MG63 (cell line): Measurements from ENCODE around the gene NPHP1. TPM values are rescaled to one million over a fixed set of nuclear protein-coding genes. Genes with fewer than 3 reads are reported as not detected.
"Not testable (repeated sequence)": the region's sequence is repeated elsewhere in the genome, so short reads cannot be mapped to it uniquely, and the experiment has no call there.

Source experiments
- DNase-seq: peaks from one replicate; pipeline ENCODE4 v3.0.0-alpha.2; 2020
- H3K27me3 ChIP-seq: fragments of 250-450 bp; sonication (Bioruptor Pico); 2 replicates; pipeline ENCODE4 v1.5.1; 2020; ENCODE audit warnings: mild to moderate bottlenecking, moderate library complexity
- H3K36me3 ChIP-seq: fragments of 250-450 bp; sonication (Bioruptor Pico); 2 replicates; pipeline ENCODE4 v1.5.1; 2020; ENCODE audit warnings: mild to moderate bottlenecking, moderate library complexity
- H3K4me3 ChIP-seq: fragments of 250-450 bp; sonication (Bioruptor Pico); 2 replicates; pipeline ENCODE4 v1.5.1; 2020; ENCODE audit warnings: mild to moderate bottlenecking, moderate library complexity
- H3K9me3 ChIP-seq: fragments of 250-450 bp; sonication (Bioruptor Pico); 2 replicates; pipeline ENCODE4 v1.5.1; 2020; ENCODE audit warnings: mild to moderate bottlenecking, moderate library complexity
- total RNA-seq: library from RNA; depleted of rRNA; stranded (reverse); fragments of >200 nt; shearing (Covaris generic); gene quantifications from 2 replicates; pipeline ENCODE4 v1.2.3, GENCODE V29; 2014; ENCODE audit warnings: low replicate concordance; rRNA removed

Gene NPHP1
- 2.5 and 10.9 TPM in 2 replicates for total RNA-seq

DNA sequence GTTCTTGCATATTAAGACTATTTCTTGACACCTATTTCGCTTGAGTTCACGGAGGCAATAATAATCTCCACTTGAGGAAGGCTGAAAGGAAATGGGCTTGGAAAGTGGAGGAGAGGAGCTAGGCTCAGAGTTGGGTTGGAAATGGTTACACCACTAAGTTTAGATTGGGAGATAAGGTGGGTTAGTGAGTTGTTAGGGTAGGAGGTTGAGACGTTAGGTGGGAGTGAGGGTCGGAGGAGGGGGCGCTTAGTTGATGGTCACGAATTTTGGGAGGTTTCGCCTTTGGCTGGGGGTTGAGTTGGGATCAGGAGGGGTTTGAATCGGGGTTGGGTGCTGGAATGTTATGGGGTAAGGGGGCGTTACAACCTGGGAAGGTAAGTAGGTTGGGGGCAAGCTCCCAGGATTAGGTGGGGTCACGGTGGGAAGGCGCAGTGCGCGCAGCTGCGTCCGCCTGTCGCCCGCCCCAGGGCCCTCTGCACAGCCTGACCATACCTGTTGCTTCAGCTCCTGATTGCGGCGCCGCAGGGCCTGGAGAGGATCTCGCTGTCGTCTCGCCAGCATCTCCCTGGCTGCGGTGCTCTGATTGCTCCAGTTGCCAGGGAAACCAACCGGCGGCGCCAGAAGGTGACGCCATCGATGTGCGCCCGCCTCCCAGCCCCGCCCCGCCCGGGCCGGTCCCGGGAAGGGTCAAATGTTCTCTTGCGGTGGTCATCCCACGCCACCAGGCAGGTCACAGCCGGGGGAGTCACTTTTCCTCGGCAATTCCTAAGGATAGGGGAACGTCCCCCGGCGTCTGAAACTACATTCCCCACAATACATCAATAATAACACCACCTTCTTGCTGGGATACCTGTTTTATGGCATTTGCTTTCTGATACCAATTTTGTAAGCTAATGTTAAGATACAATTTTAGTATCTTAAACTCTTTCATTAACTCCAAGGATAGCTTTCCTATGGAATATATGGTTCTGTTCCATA, at the start of gene NPHP1:
TSS of gene NPHP1 (minus strand) at position 606 of the 978 bp plus-strand sequence. CDS start at position 561, 45 bp downstream.
- H3K4me3 ChIP-seq: peak within 1 kb of the TSS; percentile 70
- H3K27me3 ChIP-seq: no peaks in the 10 kb centered on the region
- no peaks in the 10 kb centered on the region for H3K9me3 ChIP-seq
- peaks cover under 1% of the 10 kb centered on the region for H3K36me3 ChIP-seq
- peak; percentile 82 for DNase-seq

DNA sequence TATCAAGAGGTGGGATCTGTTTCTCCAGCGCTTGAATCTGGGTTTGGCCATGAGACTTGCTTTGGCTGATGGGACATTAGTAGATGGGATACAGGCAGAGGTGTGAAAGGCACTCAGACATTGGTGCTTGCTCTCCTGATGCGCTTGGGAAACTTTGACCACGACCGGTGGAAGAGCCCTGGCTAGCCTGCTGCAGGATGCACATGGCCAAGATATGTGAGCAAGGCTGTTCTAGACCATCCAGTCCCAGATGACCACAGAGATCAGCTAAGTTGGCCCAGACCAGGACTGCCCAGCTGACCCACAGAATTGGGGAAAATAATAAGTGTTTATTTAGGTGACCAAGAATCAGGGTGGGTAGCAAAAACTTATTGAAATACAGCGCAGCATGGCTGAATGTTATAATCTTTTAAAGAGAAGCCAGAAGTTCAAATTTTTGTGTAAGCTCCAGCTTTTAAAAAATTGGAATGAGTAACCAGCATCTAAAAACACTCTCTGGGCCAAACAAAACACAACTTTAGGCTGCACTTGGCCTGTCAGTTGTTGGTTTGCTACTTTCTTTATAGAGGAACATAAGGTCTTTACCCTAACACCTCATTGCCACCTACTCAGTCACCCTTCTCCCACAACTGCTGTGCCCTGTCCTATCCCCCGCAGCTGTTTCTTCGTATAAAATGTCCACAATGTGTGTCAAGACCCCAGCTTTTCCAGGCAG, 43.4 kb upstream of the NPHP1 start:
- H3K4me3 ChIP-seq, H3K27me3 ChIP-seq, H3K9me3 ChIP-seq, H3K36me3 ChIP-seq: not testable (repeated sequence)
- DNase-seq: peak; percentile 31

DNA sequence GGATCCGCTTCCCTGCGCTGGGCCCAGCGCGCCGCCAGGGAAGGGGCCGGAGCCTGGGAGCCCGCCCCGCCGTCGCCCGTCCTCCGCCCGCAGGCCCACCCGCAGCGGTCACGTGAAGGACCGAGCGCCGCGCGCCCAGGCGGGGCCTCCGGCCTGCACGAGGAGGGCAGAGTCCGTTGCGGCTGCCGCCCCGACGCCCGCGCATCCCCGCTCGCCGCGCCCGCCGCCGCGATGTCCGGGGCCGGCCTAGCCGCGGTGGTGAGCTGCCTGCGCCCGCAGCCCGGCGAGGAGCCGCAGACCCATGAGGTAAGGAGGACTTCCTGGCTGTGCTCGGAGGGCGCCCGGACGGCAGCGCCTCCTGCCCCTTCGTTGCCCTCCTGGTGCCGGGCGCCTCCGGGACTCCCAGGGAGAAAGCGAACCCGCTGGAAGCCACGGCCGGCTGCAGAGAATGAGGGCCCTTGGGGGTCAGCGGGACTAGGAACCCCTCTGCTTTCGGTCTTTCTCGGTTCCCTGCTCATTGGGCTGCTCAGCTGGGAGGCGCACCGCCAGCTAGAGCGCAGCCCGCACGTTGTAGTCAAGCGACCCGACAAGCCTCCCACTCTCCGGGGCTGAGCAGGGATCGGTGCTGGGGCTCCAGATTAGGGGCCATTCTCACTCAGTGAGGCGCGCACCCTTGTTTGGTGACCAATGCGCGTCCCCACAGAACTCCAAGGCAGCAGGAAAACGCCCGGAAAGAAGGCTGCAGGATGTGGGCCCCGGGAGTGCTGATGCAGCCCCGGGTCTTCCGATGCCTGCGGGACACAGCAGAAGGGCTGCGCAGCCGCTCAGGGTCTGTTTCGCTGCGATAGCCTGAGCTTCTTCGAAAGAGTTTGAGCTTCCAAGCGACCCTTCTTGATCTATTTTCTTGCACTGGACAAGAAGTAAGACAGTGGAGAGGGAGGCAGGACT, 40.9 kb upstream of the NPHP1 start:
- H3K36me3 ChIP-seq, DNase-seq, H3K4me3 ChIP-seq, H3K9me3 ChIP-seq, H3K27me3 ChIP-seq: not testable (repeated sequence)

DNA sequence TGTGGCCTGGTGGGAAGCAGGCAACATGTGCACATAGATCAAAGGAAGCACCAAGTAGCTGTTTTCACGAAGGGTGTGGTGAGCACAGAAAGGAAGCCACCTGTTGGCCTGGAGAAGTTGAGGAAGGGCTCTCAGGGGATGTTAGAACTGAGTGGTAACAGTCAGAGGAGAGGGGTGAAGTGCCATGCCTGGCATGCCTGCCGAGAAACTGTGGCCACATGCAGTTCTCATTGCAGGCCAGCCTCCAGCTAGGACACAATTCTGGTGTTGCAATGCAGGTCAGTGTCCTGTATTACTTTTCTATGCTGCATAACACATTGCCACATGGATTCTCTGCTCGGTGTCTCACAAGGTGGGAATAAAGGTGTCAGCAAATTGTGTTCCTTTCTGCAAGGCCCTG, 38.5 kb upstream of the NPHP1 start:
- DNase-seq, H3K36me3 ChIP-seq, H3K9me3 ChIP-seq, H3K27me3 ChIP-seq, H3K4me3 ChIP-seq: not testable (repeated sequence)

DNA sequence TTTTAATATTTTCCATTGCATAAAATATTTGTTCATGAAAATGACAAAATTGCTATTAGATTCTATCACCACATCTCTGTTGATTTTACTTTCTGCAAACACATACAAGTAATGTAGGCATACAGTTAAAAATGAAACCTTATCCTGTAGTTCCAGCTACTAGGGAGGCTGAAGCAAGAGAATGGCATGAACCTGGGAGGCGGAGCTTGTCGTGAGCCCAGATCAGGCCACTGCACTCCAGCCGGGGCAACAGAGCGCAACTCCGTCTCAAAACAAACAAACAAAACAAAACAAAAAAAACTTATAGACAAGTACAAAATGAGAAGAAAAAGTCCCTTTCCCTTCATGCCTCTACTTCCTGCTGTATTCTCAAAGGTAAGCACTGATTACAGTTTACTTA, 29.7 kb upstream of the NPHP1 start:
- H3K36me3 ChIP-seq, H3K4me3 ChIP-seq, H3K27me3 ChIP-seq, DNase-seq, H3K9me3 ChIP-seq: not testable (repeated sequence)

DNA sequence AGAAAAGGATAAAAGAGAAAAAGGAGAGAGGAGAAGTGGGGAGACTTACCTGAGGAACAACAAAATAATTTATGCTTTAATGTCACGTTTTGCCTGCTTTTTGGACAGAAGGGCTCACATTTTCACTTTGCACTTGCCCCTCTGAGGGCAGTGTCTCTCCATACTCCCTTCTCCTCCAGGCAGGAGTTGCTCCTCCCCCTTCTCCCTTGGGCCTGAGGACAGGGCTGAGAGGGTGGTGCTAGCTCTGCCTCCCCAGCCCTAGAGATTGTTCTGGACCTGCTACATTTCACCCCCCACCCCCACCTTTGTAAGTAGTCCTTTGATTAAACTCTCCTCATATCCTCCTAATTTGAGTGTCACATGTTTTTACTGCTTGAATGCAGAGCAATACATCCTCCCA, 25.1 kb upstream of the NPHP1 start:
- not testable (repeated sequence) for H3K9me3 ChIP-seq, H3K4me3 ChIP-seq, H3K36me3 ChIP-seq, DNase-seq
- H3K27me3 ChIP-seq: peaks cover 23% of the 10 kb centered on the region

DNA sequence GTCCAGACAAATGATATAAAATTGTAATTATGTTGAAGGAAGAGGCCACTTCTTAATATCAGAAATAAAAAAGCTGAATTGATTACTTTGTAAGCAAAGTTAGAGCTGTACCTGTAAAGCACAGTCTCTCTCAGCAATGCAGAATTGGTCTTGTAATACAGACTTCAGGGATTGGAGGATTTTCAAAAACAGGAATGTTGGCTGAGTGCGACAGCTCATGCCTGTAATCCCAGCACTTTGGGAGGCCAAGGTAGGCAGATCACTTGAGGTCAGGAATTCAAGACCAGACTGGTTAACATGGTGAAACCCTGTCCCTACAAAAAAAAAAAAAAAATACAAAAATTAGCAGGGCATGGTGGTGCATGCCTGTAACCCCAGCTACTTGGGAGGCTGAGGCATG, 17.8 kb upstream of the NPHP1 start:
- not testable (repeated sequence) for DNase-seq, H3K36me3 ChIP-seq, H3K4me3 ChIP-seq, H3K9me3 ChIP-seq
- peaks cover 30% of the 10 kb centered on the region for H3K27me3 ChIP-seq

DNA sequence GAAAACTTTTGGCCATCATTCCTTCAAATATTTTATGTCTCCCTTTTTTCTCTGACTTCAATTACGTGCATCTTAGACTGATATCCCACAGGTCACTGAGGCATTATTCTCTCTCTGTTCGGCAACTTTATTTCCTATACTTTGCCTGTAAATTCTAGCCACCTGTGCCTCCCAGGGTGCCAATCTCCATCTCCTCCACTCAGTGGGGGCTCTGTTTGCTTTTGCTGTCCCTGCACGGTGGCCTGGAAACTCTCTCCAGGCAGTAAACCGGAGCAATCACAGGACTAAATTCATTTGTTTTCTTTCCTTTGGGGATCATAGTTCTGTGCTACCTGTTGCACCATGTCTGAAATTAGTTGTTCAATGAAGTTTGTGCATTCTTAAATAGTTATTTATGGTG, 17.1 kb upstream of the NPHP1 start:
- no peaks in the 10 kb centered on the region for H3K36me3 ChIP-seq
- DNase-seq: no peak
- no peak overlapping the region for H3K4me3 ChIP-seq
- H3K27me3 ChIP-seq: peaks cover 23% of the 10 kb centered on the region
- H3K9me3 ChIP-seq: peaks cover 4% of the 10 kb centered on the region; the same call in 1 of the 2 replicates

DNA sequence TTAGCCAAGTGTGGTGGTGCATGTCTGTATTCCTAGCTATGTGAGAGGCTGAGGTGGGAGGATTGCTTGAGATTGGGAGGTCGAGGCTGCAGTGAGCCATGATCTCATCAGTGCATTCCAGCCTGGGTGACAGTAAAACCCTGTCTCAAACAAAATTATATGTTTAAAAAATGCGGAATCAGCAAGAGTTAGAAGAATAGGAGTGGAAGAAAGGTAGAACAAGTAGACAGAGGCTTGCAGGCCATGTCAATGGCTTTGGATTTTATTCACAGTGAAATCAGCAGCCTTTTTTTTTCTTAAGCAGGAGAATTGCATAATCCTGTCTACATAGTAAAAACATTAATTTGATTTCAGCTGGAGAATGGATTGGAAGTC, 15.4 kb upstream of the NPHP1 start:
- Histone ChIP-seq H3K27me3 (peaks cover 11% of the 10 kb centered on the region), H3K4me3 (no peak overlapping the region), H3K36me3 (no peaks in the 10 kb centered on the region), H3K9me3 (peaks cover 4% of the 10 kb centered on the region; the same call in 1 of the 2 replicates)
- no peak for DNase-seq

DNA sequence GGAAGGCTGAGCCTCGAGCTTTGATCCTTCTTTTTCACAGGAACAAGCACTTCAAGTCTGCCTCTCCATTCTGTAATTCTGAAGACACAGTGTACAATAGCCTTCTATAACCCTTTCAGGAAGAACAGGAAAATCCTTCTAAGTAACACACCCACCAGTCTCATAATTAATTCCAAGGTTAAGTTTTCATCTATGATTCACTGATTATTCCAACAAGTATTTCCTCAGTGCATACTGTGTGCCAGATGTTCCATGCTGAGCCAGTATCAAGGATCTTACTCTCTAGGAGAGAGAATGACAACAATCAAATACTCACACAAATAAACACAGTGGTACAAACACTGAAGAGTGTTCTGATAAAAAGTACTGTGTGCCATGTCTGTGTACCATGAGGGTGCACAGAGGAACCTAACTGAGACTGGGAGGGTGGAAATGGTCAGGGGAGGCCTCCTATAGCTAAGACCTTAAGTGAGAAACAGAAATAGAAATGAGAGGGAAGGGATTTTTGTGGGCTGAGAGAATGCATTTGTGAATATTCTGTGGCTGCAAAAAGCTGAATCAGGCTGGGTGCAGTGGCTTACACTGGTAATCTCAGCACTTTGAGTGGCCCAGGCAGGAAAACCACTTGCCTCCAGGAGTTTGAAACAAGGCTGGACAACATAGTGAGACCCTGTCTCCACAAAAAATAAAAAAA, 14.8 kb upstream of the NPHP1 start:
- no peak overlapping the region for H3K4me3 ChIP-seq
- H3K36me3 ChIP-seq: no peaks in the 10 kb centered on the region
- peaks cover 4% of the 10 kb centered on the region; the same call in 1 of the 2 replicates for H3K9me3 ChIP-seq
- H3K27me3 ChIP-seq: peaks cover 9% of the 10 kb centered on the region
- DNase-seq: no peak

DNA sequence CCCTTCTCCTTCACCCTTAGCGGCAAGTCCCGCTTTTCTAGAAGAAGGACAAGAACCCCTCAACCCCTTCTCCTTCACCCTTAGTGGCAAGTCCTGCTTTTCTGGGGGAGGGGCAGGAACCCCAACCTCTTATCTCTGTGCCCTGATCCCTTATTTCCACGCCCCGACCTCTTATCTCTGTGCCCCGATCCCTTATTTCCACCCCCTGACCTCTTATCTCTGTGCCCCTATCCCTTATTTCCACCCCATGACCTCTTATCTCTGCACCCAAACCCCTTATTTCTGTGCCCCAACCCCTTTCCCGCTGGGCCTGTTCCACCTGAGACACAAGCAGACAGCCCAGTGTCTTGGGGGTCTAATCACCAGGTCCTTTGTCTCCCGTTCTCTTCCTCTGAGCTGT, 14.1 kb upstream of the NPHP1 start:
- H3K4me3 ChIP-seq, DNase-seq, H3K36me3 ChIP-seq, H3K9me3 ChIP-seq, H3K27me3 ChIP-seq: not testable (repeated sequence)

DNA sequence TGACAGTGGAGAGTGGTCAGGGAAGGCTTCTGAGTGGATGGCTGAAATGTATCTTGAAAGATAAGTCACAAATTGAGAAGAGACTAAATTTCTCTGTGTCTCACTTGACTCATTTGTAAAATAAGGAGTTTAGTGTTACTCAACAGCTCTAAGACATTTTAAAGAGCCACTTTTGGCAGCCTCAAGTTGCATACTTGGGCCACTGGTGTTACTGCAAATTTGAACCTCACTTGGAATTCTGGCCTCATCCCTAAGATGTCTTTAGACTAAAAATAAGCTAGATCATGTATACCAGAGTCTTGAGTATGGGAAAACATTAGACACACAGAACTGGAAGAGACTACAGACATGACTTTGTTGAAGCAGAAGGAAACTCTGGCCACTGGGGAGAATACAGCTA, 12.0 kb upstream of the NPHP1 start:
- Histone ChIP-seq H3K27me3 (no peaks in the 10 kb centered on the region; the same call in none of the 2 replicates), H3K4me3 (no peak overlapping the region), H3K9me3 (peaks cover 11% of the 10 kb centered on the region; the same call in 1 of the 2 replicates), H3K36me3 (no peaks in the 10 kb centered on the region)
- DNase-seq: no peak

DNA sequence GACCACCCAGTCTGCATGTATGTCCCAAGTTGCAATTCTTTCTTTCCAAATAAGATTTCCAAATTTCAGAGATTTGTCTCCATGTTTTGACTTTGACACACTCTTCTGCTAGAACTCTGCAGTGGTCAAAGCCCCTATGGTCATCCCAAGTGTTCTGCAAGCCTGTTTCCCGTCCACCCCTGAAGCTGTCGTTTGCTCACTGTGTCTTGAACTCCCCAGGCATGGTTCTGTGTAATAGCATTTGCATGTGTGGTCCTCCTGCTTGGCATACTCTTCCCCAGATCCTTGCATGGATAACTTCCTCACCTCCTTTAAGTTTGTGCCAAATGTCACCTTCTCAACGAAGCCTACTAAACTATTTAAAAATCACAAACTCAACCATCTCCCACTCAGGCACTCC, 11.4 kb upstream of the NPHP1 start:
- peaks cover 7% of the 10 kb centered on the region; the same call in 1 of the 2 replicates for H3K9me3 ChIP-seq
- no peaks in the 10 kb centered on the region; the same call in none of the 2 replicates for H3K27me3 ChIP-seq
- no peak overlapping the region for H3K4me3 ChIP-seq
- peaks cover under 1% of the 10 kb centered on the region; the same call in 1 of the 2 replicates for H3K36me3 ChIP-seq
- no peak for DNase-seq

DNA sequence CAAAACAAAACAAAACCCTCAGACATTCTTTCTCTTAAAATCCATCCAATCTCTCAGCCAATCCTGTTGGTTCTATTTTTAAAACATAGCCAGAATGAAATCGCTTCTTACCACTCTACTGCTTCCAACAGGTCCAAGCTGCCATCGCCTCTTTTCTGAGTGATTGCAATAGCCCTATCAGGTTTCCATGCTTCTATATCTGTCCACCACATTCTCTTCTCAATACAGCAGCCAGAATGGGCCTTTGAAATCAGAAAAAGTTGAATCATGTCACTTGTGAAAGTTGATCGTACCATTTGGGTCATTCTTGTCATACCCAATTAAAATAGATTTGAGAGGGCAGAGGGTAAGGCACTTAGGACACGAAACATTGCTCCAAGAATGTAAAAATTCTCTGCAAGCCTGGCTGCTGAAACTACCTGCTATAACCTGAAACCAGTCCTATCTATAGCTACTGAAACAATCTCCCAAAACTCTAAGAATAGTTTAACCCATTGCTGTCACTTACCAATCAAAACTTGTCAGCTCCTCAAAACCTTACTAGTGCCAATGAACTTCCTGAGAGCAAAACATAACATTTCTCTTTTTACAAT, 10.8 kb upstream of the NPHP1 start:
- no peak overlapping the region for H3K4me3 ChIP-seq
- peaks cover 5% of the 10 kb centered on the region for H3K36me3 ChIP-seq
- DNase-seq: no peak
- peaks cover 7% of the 10 kb centered on the region; the same call in 1 of the 2 replicates for H3K9me3 ChIP-seq
- H3K27me3 ChIP-seq: no peaks in the 10 kb centered on the region; the same call in none of the 2 replicates

DNA sequence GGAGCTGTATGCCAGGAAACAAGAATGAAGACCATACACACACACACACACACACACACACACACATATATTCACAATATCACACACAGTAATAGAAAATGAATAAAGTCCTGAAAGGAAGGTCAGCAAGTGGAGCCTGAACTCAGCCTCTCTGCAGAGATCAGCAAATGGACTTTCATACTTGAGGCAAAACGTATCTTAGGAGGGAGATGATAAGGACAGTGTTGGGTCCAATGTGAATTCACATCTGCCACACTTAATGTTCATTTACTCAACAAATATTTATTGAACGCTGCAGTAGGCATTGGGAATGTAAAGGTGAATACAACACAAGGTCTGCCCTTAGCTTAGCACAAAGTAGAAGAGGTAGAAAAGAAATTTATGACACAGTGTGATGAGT, 10.3 kb upstream of the NPHP1 start:
- Histone ChIP-seq H3K4me3 (no peak overlapping the region), H3K36me3 (peaks cover 11% of the 10 kb centered on the region), H3K27me3 (no peaks in the 10 kb centered on the region; the same call in none of the 2 replicates), H3K9me3 (peaks cover 7% of the 10 kb centered on the region; the same call in 1 of the 2 replicates)
- DNase-seq: no peak
